ENCODE measurements around the gene DDX1. TPM values are rescaled to one million over a fixed set of nuclear protein-coding genes. Genes with fewer than 3 reads are reported as not detected.

The DDX1 gene
- total RNA-seq, 1 donor from 2014 or later = 48.1 TPM

DNA sequence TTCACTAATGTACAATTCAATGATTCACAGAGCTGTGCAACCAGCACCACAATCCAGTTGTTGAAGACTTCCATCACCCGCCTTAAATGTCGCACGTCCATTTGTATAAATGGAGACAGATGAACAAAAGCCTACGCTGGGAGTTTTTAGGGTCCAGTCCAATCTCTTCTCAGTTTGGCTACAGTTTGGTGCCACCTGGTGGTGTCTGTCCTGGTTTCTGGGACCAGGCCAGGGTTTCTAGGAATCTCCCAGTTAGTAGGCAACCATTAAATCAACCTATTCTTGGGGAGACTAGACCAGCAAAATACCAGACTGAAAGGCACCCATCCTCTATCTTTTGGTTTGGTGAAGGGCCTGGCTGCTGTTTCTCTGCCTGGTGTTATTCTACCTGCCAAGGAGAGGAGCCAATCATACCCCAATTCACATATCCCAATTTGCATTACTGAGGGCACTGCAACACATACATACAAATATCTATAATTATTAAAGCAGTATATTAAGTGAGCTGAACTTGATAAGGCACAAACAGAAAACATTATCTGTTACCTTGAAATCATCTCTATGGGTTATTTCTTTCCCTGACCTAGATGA, 3.2 kb upstream of the DDX1 start:
- Histone ChIP-seq H3K4me1 (peaks cover 19% of the 10 kb centered on the region), H3K9me3 (no peaks in the 10 kb centered on the region), H3K36me3 (no peaks in the 10 kb centered on the region), H3K27ac (no peak overlapping the region), H3K4me3 (no peak overlapping the region), H3K27me3 (no peaks in the 10 kb centered on the region)
- TF ChIP-seq POLR2AphosphoS5 (IDR thresholded peaks at IDR 0.05; ENCODE audit: insufficient read depth in 1 of 2, low read depth in 1 of 2) (no peak), POLR2A (IDR thresholded peaks at IDR 0.05) (no peak)
- TF ChIP-seq, protein P1, sequence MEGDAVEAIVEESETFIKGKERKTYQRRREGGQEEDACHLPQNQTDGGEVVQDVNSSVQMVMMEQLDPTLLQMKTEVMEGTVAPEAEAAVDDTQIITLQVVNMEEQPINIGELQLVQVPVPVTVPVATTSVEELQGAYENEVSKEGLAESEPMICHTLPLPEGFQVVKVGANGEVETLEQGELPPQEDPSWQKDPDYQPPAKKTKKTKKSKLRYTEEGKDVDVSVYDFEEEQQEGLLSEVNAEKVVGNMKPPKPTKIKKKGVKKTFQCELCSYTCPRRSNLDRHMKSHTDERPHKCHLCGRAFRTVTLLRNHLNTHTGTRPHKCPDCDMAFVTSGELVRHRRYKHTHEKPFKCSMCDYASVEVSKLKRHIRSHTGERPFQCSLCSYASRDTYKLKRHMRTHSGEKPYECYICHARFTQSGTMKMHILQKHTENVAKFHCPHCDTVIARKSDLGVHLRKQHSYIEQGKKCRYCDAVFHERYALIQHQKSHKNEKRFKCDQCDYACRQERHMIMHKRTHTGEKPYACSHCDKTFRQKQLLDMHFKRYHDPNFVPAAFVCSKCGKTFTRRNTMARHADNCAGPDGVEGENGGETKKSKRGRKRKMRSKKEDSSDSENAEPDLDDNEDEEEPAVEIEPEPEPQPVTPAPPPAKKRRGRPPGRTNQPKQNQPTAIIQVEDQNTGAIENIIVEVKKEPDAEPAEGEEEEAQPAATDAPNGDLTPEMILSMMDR (IDR thresholded peaks at IDR 0.05) = no peak
- DNase-seq (ENCODE audit: extremely low spot score in 2 of 2) = no peak
- intact Hi-C loops (cut with DNase I) = no loop called here

DNA sequence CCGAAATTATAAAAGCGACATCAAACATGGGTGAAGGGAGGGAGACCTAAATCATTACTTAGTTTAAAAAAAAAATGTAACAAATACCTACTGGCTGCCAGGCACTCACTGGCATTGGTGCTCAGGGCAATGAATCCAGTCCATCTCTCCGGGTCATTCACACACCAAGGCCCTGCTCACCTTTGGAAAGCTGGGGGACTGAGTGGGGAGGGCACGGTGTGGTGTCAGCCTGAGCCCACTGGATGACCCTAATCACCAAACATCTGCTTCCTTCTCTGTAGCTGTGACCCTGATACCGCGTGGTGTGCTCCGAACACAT, 336 bp upstream of the DDX1 start:
- intact Hi-C loops (cut with DNase I) = no loop called here
- no peaks in the 10 kb centered on the region for H3K27me3 ChIP-seq

DNA sequence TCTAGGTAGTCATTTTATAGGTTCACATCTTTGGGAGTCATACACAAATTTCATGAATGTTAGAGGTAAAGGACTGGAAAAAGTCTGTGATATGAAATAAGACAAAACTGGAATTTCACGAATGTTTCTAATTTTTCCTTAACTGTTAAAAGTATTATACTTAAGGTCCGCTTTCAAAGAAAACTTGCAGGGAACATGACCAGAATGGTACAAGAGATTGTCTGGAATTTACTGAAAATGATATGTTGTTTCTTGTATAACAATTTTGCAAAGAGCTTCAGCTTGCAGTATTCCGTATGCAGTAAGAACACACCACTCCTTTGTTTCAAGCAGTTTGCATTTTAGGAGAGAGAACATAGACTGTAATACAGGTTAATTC, 1.6 kb downstream of the DDX1 start:
- Histone ChIP-seq H3K4me1 (peaks cover 27% of the 10 kb centered on the region), H3K36me3 (peaks cover 0 to 30% of the 10 kb centered on the region in 2 donors), H3K9me3 (no peaks in the 10 kb centered on the region), H3K27me3 (no peaks in the 10 kb centered on the region), H3K27ac (no peak overlapping the region), H3K4me3 (peak overlapping the region in 1 of 2 donors; percentile 74)
- TF ChIP-seq POLR2AphosphoS5 (IDR thresholded peaks at IDR 0.05; ENCODE audit: insufficient read depth in 1 of 2, low read depth in 1 of 2) (no peak), POLR2A (IDR thresholded peaks at IDR 0.05) (no peak)
- TF ChIP-seq, protein P1 (IDR thresholded peaks at IDR 0.05) = no peak
- intact Hi-C loops (cut with DNase I) = no loop called here
- no peak for DNase-seq (ENCODE audit: extremely low spot score in 2 of 2)

More for the DNA sequence above, 336 bp upstream of the DDX1 start:
- Histone ChIP-seq H3K27ac (peak overlapping the region; percentile 91), H3K36me3 (peaks cover 0 to 10% of the 10 kb centered on the region in 2 donors), H3K4me3 (peak overlapping the region; percentile 74 to 98), H3K4me1 (peaks cover 27% of the 10 kb centered on the region), H3K9me3 (no peaks in the 10 kb centered on the region)
- DNase-seq (ENCODE audit: extremely low spot score in 2 of 2) = no peak
- TF ChIP-seq, protein P1 (IDR thresholded peaks at IDR 0.05) = no peak
- TF ChIP-seq POLR2AphosphoS5 (IDR thresholded peaks at IDR 0.05; ENCODE audit: insufficient read depth in 1 of 2, low read depth in 1 of 2) = no peak
- TF ChIP-seq POLR2A (IDR thresholded peaks at IDR 0.05) = no peak

DNA sequence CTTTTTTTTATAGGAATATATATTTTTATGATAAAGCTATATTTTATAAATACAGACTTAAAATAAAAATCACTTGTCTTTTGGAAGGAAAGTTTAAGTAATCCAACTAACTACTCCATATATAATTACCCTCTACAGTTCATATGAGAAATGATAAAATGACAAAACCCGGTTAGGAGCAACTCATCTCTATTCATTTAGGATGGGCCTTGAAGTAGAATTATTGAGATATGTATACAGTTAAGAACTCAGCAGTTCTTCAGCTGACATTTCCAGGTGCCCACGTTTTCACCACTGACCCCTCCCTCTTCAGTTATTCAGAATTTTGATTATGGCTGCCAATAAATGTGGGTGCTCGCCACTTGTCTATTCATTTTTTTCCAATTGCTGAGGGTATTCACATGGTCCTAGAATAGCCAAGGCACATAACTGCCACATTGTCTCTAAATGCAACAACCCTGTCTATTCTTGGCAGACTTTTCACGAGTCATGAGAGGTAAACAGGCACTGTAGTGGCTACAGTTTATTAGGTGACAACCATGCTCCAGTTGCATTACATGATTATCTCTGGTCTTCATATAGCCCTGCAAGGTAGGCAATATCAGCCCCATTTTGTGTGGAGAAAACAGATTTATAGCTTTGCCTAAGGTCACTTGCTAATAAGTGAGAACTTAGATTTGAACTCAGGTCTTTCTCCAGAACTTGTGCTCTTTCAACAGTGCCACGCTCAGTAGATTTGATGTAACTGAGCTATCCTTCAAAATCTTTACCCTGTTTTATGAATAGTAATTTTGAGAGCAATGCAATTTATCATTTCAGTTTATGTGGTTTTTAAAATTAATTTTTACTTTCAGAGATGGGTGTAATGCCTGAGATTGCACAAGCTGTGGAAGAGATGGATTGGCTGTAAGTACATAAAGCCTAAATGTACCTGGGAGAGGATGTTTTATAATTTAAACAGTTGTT, 2.9 kb downstream of the DDX1 start:
- intact Hi-C loops (cut with DNase I) = no loop called here
- H3K36me3 ChIP-seq = peaks cover 0 to 41% of the 10 kb centered on the region in 2 donors

More for the DNA sequence above, 2.9 kb downstream of the DDX1 start:
- Histone ChIP-seq H3K9me3 (no peaks in the 10 kb centered on the region), H3K27ac (no peak overlapping the region), H3K4me1 (peaks cover 27% of the 10 kb centered on the region), H3K4me3 (no peak overlapping the region), H3K27me3 (no peaks in the 10 kb centered on the region)
- TF ChIP-seq, protein P1 (IDR thresholded peaks at IDR 0.05) = no peak
- TF ChIP-seq POLR2AphosphoS5 (IDR thresholded peaks at IDR 0.05; ENCODE audit: insufficient read depth in 1 of 2, low read depth in 1 of 2) (no peak), POLR2A (IDR thresholded peaks at IDR 0.05) (no peak)
- no peak for DNase-seq (ENCODE audit: extremely low spot score in 2 of 2)
